ENCODE results near the gene LRRC75A.
"Not testable (repeated sequence)": the region's sequence is repeated elsewhere in the genome, so short reads cannot be mapped to it uniquely, and the experiment has no call there.

The LRRC75A gene

DNA sequence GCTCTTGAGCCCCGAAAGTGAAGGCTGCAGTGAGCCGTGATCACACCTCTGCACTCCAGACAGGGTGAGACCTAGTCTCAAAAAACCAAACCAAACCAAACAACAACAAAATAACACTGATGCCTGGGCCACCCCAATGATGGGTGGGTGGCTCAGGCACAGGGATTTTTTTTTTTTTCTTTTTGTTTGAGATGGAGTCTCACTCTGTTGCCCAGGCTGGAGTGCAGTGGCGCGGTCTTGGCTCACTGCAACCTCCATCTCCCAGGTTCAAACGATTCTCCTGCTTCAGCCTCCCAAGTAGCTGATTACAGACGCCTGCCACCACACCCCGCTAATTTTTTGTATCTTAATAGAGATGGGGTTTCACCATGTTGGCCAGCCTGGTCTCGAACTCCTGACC lies 39.7 kb downstream of the LRRC75A start:
- peaks cover 6 to 10% of the 10 kb centered on the region in 2 donors for H3K36me3 ChIP-seq (ENCODE audit: control insufficient read depth in 2 of 2, insufficient read depth in 2 of 2, low read length in 2 of 2)
- not testable (repeated sequence) for H3K9ac ChIP-seq (ENCODE audit: low read length in 2 of 2); H3K4me1 ChIP-seq (ENCODE audit: control insufficient read depth, insufficient read depth, low read length); H3K9me3 ChIP-seq (ENCODE audit: control insufficient read depth in 2 of 2, low read length in 2 of 2); H3K4me3 ChIP-seq (ENCODE audit: low read length in 2 of 2); H3K27me3 ChIP-seq (ENCODE audit: control insufficient read depth in 1 of 2, insufficient read depth in 2 of 2, low read length in 2 of 2); H3K27ac ChIP-seq (ENCODE audit: low read length)

DNA sequence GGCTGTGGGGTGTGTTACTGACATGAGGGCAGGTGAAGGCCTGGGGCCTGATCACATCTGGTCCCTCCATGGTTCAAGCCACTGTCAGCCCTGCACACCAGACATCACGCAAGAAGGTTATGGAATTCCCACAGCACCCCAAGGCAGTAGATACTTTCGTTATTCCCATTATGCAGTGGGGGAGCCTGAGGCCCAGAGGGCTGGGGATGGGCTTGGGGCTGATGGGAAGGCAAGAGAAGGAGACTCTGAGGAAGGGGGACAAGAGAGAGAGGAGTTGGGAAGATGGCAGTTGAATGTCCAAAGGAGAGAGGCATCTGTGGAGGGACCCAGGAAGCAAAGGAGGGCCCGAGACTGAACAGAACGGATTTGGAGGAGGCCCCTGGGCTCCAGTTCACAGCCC lies 42.0 kb downstream of the LRRC75A start:
- Histone ChIP-seq H3K4me3 (ENCODE audit: low read length in 2 of 2) (no peak overlapping the region), H3K36me3 (ENCODE audit: control insufficient read depth in 2 of 2, insufficient read depth in 2 of 2, low read length in 2 of 2) (peaks cover 6 to 10% of the 10 kb centered on the region in 2 donors), H3K27me3 (ENCODE audit: control insufficient read depth in 1 of 2, insufficient read depth in 2 of 2, low read length in 2 of 2) (no peaks in the 10 kb centered on the region), H3K9ac (ENCODE audit: low read length in 2 of 2) (no peak overlapping the region), H3K27ac (ENCODE audit: low read length) (no peak overlapping the region), H3K4me1 (ENCODE audit: control insufficient read depth, insufficient read depth, low read length) (peaks cover 4% of the 10 kb centered on the region), H3K9me3 (ENCODE audit: control insufficient read depth in 2 of 2, low read length in 2 of 2) (no peaks in the 10 kb centered on the region)

DNA sequence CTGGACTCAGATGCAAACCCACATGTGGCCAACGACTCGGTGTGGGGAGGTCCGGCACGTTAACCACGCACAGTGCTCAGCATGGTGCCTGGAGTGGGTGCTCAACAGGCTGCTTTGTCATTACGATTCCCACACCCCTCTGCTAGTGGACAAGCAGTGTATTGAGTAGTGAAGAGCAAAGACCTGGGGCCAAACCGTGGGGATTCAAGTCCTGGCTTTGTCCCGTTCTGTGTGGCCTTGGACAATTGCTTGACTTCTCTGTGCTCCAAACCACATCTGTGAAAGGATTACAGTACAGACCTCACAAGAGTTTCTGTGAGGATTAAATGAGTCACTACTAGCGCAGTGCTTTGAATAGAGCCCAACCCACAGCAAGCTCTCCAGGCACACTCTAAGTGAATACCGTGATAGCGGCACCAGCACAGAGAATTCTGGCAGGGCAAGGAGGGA lies 42.8 kb downstream of the LRRC75A start:
- Histone ChIP-seq H3K4me1 (ENCODE audit: control insufficient read depth, insufficient read depth, low read length) (peaks cover 4% of the 10 kb centered on the region), H3K27me3 (ENCODE audit: control insufficient read depth in 1 of 2, insufficient read depth in 2 of 2, low read length in 2 of 2) (no peaks in the 10 kb centered on the region), H3K27ac (ENCODE audit: low read length) (no peak overlapping the region), H3K9ac (ENCODE audit: low read length in 2 of 2) (no peak overlapping the region), H3K36me3 (ENCODE audit: control insufficient read depth in 2 of 2, insufficient read depth in 2 of 2, low read length in 2 of 2) (peaks cover 6 to 10% of the 10 kb centered on the region in 2 donors), H3K4me3 (ENCODE audit: low read length in 2 of 2) (no peak overlapping the region), H3K9me3 (ENCODE audit: control insufficient read depth in 2 of 2, low read length in 2 of 2) (no peaks in the 10 kb centered on the region)

DNA sequence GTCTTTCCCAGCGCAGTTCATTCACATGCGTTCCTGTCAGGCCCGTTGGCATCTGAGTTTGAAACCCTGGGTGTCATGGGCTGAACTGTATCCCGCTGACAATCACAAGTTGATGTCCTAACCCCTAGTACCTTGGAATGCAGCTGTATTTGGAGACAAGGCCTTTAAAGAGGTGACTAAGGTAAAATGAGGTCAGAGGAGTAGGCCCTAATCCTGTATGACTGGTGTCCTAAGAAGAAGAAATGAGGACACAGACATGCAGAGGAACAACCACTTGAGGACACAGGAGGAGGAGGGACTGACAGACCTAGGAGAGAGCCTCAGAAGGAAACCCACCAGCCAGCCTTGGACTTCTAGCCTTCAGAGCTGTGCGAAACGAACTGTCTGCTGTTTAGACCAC lies 43.5 kb downstream of the LRRC75A start:
- no peaks in the 10 kb centered on the region for H3K9me3 ChIP-seq (ENCODE audit: control insufficient read depth in 2 of 2, low read length in 2 of 2)
- no peak overlapping the region for H3K4me3 ChIP-seq (ENCODE audit: low read length in 2 of 2)
- H3K4me1 ChIP-seq (ENCODE audit: control insufficient read depth, insufficient read depth, low read length): peaks cover 4% of the 10 kb centered on the region
- H3K36me3 ChIP-seq (ENCODE audit: control insufficient read depth in 2 of 2, insufficient read depth in 2 of 2, low read length in 2 of 2): peaks cover 6 to 14% of the 10 kb centered on the region in 2 donors
- H3K27me3 ChIP-seq (ENCODE audit: control insufficient read depth in 1 of 2, insufficient read depth in 2 of 2, low read length in 2 of 2): no peaks in the 10 kb centered on the region
- no peak overlapping the region for H3K9ac ChIP-seq (ENCODE audit: low read length in 2 of 2)
- no peak overlapping the region for H3K27ac ChIP-seq (ENCODE audit: low read length)

DNA sequence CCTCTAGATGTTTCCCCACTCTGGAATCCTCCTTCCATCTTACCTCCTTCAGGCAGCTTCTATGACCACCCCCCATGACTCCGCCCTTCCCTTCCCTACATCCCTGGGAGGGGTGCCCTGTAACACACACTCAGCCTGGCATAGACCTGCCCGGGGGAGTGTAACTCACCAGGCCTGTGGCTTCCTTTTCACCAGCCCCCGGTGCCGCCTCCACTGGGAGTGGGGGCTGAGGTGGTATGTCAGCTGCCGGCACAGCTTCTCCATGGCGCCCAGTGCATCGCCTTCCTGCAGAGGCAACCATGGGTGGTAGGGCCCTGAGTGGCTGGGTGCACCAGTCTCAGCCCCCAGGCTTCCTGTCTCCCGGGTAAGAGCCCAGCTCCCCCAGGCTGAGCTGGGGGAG lies 44.3 kb downstream of the LRRC75A start:
- peaks cover 11% of the 10 kb centered on the region for H3K4me1 ChIP-seq (ENCODE audit: control insufficient read depth, insufficient read depth, low read length)
- H3K36me3 ChIP-seq (ENCODE audit: control insufficient read depth in 2 of 2, insufficient read depth in 2 of 2, low read length in 2 of 2): peaks cover 7 to 22% of the 10 kb centered on the region in 2 donors
- H3K27me3 ChIP-seq (ENCODE audit: control insufficient read depth in 1 of 2, insufficient read depth in 2 of 2, low read length in 2 of 2): no peaks in the 10 kb centered on the region
- H3K4me3 ChIP-seq (ENCODE audit: low read length in 2 of 2): no peak overlapping the region
- H3K27ac ChIP-seq (ENCODE audit: low read length): no peak overlapping the region
- H3K9ac ChIP-seq (ENCODE audit: low read length in 2 of 2): no peak overlapping the region
- no peaks in the 10 kb centered on the region for H3K9me3 ChIP-seq (ENCODE audit: control insufficient read depth in 2 of 2, low read length in 2 of 2)

DNA sequence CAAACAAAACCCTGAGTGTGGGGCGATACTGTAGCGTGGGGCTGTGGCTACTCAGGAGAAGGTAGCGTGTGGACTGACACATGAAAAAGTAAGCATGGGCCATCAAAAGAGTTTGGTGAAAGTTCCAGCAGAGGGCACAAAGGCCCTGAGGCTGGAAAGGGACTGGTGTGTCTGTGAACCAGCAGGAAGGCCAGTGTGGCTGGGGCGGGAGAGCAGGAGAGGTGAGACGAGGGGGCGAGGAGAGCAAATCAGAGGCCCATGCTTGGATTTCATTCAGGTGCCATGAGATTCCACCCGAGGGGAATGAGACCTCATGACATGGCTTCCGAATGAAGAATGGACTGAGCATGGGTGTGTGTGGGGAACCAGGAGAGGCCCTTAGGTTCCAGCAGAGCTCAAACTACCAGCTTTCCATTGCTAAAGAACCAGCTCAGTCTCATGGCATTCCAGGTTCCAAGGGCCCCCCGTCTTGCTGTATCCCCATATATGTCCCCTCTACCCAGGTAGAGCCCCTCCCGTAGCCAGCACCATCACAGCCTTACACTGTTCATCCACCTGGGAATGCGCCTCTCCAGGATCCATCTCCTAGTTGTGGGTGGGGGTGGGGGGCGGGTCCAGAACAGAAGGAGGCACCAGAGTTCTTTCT lies 45.5 kb downstream of the LRRC75A start:
- Histone ChIP-seq H3K4me3 (ENCODE audit: low read length in 2 of 2) (no peak overlapping the region), H3K9ac (ENCODE audit: low read length in 2 of 2) (no peak overlapping the region), H3K4me1 (ENCODE audit: control insufficient read depth, insufficient read depth, low read length) (peaks cover 15% of the 10 kb centered on the region), H3K27me3 (ENCODE audit: control insufficient read depth in 1 of 2, insufficient read depth in 2 of 2, low read length in 2 of 2) (no peaks in the 10 kb centered on the region), H3K27ac (ENCODE audit: low read length) (no peak overlapping the region), H3K36me3 (ENCODE audit: control insufficient read depth in 2 of 2, insufficient read depth in 2 of 2, low read length in 2 of 2) (peaks cover 12 to 32% of the 10 kb centered on the region in 2 donors), H3K9me3 (ENCODE audit: control insufficient read depth in 2 of 2, low read length in 2 of 2) (no peaks in the 10 kb centered on the region)

DNA sequence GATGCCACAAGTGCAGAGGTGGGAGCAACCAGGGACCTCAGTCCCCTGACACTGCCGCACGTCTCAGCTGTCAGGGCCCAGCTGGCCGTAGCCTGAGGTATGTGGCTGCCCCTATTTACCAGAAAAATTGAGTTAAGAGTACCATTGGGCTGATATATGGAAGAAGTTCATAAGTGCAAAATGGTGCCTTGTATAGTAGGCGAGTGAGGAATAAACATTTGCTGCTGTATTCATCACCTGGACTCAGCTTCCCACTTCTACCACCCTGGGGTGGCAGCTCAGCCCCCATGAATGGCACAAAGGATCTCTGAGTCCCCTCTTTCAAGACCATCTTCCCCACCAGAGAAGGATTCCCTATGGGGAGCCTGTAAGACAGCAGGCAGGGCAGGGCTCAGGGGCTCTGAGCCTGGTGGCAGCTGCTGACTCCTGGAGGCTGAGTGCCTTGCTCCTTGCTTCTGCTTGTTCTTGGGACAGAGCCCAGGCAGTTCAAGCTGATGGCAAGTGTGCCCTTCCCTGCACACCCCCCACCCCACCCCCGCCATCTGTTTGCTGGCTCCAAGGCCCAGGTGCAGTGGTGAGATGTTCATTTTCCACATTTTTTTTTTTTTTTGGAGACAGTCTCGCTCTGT lies 47.6 kb downstream of the LRRC75A start:
- H3K4me1 ChIP-seq (ENCODE audit: control insufficient read depth, insufficient read depth, low read length): peaks cover 30% of the 10 kb centered on the region
- no peak overlapping the region for H3K27ac ChIP-seq (ENCODE audit: low read length)
- no peak overlapping the region for H3K9ac ChIP-seq (ENCODE audit: low read length in 2 of 2)
- H3K4me3 ChIP-seq (ENCODE audit: low read length in 2 of 2): no peak overlapping the region
- no peaks in the 10 kb centered on the region for H3K27me3 ChIP-seq (ENCODE audit: control insufficient read depth in 1 of 2, insufficient read depth in 2 of 2, low read length in 2 of 2)
- peaks cover 19 to 34% of the 10 kb centered on the region in 2 donors for H3K36me3 ChIP-seq (ENCODE audit: control insufficient read depth in 2 of 2, insufficient read depth in 2 of 2, low read length in 2 of 2)
- no peaks in the 10 kb centered on the region for H3K9me3 ChIP-seq (ENCODE audit: control insufficient read depth in 2 of 2, low read length in 2 of 2)

DNA sequence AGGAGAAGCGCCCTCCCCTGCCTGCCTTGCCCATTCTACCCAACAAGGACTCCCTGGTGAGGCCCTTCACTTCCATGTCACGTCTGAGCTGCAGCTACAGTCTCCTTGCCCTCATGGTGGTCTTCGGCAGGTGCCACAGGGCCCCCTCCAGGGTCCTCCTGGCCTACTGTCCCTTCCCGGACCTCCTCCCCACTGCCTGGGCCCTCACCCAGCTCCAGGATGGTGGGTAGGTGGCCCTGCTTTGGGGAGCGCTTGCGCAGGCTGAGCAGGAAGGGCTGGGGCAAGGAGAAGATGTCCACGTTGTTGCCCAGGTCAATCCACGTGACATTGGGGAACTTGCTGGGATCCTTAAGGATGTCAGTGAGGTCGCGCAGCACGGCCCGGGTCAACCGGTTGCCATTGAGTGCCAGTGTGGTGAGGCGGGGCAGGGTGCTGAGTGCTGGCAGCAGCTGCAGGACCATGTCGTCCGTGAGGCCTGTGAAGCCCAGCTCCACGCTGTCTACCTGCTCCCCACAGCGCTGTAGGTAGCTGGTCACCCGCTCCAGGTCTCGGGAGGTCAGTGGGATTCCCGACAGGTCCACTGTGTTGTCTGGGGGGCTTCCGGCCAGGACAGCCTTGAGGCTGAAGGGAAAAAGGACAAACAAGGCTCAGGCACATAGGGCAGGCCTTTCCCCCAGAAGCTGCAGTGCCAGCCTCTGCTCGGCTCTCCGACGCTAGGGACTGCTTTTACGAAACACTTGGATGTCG lies 48.3 kb downstream of the LRRC75A start:
- no peaks in the 10 kb centered on the region for H3K9me3 ChIP-seq (ENCODE audit: control insufficient read depth in 2 of 2, low read length in 2 of 2)
- no peak overlapping the region for H3K27ac ChIP-seq (ENCODE audit: low read length)
- peaks cover 14 to 28% of the 10 kb centered on the region in 2 donors for H3K36me3 ChIP-seq (ENCODE audit: control insufficient read depth in 2 of 2, insufficient read depth in 2 of 2, low read length in 2 of 2)
- H3K4me3 ChIP-seq (ENCODE audit: low read length in 2 of 2): no peak overlapping the region
- no peaks in the 10 kb centered on the region for H3K27me3 ChIP-seq (ENCODE audit: control insufficient read depth in 1 of 2, insufficient read depth in 2 of 2, low read length in 2 of 2)
- H3K9ac ChIP-seq (ENCODE audit: low read length in 2 of 2): no peak overlapping the region
- H3K4me1 ChIP-seq (ENCODE audit: control insufficient read depth, insufficient read depth, low read length): peaks cover 33% of the 10 kb centered on the region

DNA sequence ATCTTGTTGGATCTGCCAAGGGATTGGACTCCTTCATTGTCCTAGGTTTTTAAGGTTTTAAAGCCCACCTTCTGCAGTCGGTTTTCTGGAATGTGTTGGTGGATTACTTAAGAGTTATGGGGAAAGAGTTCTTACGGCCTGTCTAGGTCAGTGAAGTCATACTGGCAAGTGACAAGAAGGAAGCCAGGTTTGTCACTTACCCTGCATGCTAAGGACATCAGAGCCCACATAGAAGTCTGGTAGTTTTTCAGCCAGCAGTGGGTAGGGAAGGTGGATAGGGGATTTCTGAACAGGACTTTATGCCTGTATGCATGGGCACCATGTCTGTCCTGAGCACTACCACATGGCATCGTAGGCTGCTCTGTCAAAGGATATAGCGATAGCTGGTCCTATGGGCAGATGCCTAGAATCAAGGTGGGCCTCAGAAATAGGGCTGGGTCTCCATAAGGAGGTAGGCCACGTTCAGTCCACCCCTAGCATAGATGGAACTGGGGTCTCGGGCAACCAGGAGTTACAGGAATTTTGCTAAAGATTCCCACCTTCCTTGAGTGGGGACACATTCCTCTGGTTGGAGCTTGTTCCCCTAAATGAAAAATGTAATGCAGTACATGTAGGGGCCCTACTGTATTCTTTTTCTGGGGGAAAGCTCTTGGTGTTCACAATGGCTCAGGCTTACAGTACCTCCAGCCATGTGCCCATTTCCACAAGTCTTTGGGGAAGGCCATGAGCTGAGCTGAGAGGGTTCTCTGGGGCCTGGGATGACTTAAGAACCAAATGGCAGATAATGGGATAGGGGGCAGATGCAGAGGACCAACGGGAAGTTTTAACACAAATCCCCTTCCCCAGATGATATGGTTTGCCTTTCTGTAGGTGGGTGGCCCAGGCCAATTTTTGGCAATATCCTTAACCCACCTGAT lies 49.1 kb downstream of the LRRC75A start:
- Histone ChIP-seq H3K9me3 (ENCODE audit: control insufficient read depth in 2 of 2, low read length in 2 of 2) (no peaks in the 10 kb centered on the region), H3K9ac (ENCODE audit: low read length in 2 of 2) (peak overlapping the region in 1 of 2 donors; percentile 36), H3K36me3 (ENCODE audit: control insufficient read depth in 2 of 2, insufficient read depth in 2 of 2, low read length in 2 of 2) (peaks cover 13 to 25% of the 10 kb centered on the region in 2 donors), H3K27ac (ENCODE audit: low read length) (no peak overlapping the region), H3K4me3 (ENCODE audit: low read length in 2 of 2) (no peak overlapping the region), H3K4me1 (ENCODE audit: control insufficient read depth, insufficient read depth, low read length) (peaks cover 39% of the 10 kb centered on the region), H3K27me3 (ENCODE audit: control insufficient read depth in 1 of 2, insufficient read depth in 2 of 2, low read length in 2 of 2) (no peaks in the 10 kb centered on the region)

DNA sequence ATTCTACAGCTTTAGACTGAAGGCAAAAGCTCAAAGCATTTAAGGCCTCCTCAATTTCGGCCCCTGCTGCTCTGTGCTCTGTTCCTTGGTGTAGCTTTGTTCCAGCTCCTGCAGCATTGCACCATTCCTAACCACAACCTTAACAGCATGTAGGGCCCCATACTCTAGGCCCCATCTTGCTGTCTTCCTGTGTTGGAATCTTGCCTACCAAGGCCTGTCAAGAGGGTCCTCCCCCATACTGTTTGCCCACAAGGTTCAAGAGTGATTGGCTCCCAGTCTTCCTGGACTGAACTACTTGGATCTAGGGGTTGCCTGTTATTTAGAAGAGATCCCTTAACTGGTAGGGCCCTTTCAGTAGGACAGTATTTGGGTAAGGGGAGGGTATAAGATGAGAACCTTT lies 49.9 kb downstream of the LRRC75A start:
- no peaks in the 10 kb centered on the region for H3K9me3 ChIP-seq (ENCODE audit: control insufficient read depth in 2 of 2, low read length in 2 of 2)
- peak overlapping the region in 1 of 2 donors; percentile 8 for H3K4me3 ChIP-seq (ENCODE audit: low read length in 2 of 2)
- peaks cover 13 to 25% of the 10 kb centered on the region in 2 donors for H3K36me3 ChIP-seq (ENCODE audit: control insufficient read depth in 2 of 2, insufficient read depth in 2 of 2, low read length in 2 of 2)
- H3K9ac ChIP-seq (ENCODE audit: low read length in 2 of 2): no peak overlapping the region
- no peak overlapping the region for H3K27ac ChIP-seq (ENCODE audit: low read length)
- H3K4me1 ChIP-seq (ENCODE audit: control insufficient read depth, insufficient read depth, low read length): peaks cover 39% of the 10 kb centered on the region
- H3K27me3 ChIP-seq (ENCODE audit: control insufficient read depth in 1 of 2, insufficient read depth in 2 of 2, low read length in 2 of 2): no peaks in the 10 kb centered on the region
